ENCODE data around the gene HAX1. TPM values are rescaled to one million over a fixed set of nuclear protein-coding genes. Genes with fewer than 3 reads are reported as not detected.
"Not testable (repeated sequence)": the region's sequence is repeated elsewhere in the genome, so short reads cannot be mapped to it uniquely, and the experiment has no call there.

Gene HAX1
- total and polyA plus RNA-seq, 10 of the 15 experiments (the other 5 are each of a cell fraction or from before 2014, with no cell fraction given) = 95.3 to 288 (median 147) TPM

DNA sequence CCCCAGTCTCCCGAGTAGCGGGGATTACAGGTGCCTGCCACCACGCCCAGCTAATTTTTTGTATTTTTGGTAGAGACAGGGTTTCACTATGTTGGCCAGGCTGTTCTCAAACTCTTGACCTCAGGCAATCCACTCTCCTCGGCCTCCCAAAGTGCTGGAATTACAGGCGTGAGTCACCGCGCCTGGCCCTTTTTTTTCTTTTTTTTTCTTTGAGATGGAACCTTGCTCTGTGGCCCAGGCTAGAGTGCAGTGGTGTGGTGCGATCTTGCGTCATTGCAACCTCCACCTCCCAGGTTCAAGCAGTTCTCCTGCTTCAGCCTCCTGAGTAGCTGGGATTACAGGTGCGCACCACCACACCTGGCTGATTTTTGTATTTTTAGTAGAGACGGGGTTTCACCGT lies 39.3 kb upstream of the HAX1 start:
- H2AFZ ChIP-seq (ENCODE audit: control insufficient read depth, low read depth, low read length); H3K27me3 ChIP-seq (replicated peaks in 1 of 2; ENCODE audit: control insufficient read depth in 2 of 2, insufficient read depth in 2 of 2, low read length in 1 of 2); H3K79me2 ChIP-seq (ENCODE audit: control insufficient read depth, insufficient read depth, low read length); DNase-seq (ENCODE audit: low read depth, low spot score); BruUV-seq (replicated peaks); ATAC-seq; in situ Hi-C loops (cut with MboI); H3K27ac ChIP-seq (ENCODE audit: control insufficient read depth, insufficient read depth); H3K4me3 ChIP-seq; H4K20me1 ChIP-seq (ENCODE audit: control insufficient read depth, insufficient read depth); H3K9me3 ChIP-seq (replicated peaks; ENCODE audit: control insufficient read depth, insufficient read depth, low read length); FAIRE-seq; intact Hi-C loops (cut with micrococcal nuclease; ENCODE audit: unreplicated experiment); H3K4me2 ChIP-seq (ENCODE audit: control insufficient read depth, insufficient read depth); POLR2A ChIA-PET; SMC1A ChIA-PET (ENCODE audit: uncharacterized antibody, unreplicated experiment); H3K4me1 ChIP-seq (ENCODE audit: control insufficient read depth, insufficient read depth, low read length); RAD21 ChIA-PET (ENCODE audit: unreplicated experiment); H3K9ac ChIP-seq (ENCODE audit: control insufficient read depth, insufficient read depth, low read length): not testable (repeated sequence)
- CTCF ChIA-PET = interaction anchor here (0.7 kb wide), 2 partner anchors 32 kb away, joined by 3 to 5 read pairs; no protein-coding TSS in a partner anchor
- H3K36me3 ChIP-seq (ENCODE audit: control insufficient read depth in 2 of 2, insufficient read depth in 2 of 2, low read length in 1 of 2) = peaks cover 12 to 37% of the 10 kb centered on the region in 2 experiments
- WGBS (ENCODE audit: insufficient coverage, insufficient replicate concordance, low lambda C conversion rate, missing lambda C conversion rate) = 97% methylated on average over 12 of the region's 12 CpGs

DNA sequence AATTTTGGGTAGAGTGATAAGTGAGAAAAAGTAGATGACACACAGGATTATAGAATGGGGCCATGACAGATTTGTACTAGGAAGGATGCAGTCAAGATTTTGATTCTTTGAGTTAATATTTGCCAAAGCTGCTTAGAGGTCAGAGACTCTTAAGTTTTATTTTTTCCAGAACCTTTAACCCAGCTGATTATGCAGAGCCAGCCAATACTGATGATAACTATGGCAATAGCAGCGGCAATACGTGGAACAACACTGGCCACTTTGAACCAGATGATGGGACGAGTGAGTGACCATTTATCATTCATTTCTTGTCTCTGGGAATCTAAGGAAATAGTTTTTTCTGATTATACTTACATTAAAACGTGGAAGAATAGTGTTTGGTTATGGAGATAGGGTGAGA lies 35.6 kb upstream of the HAX1 start:
- Histone ChIP-seq H3K4me3 (no peak overlapping the region), H2AFZ (ENCODE audit: control insufficient read depth, low read depth, low read length) (no peak overlapping the region), H3K9ac (ENCODE audit: control insufficient read depth, insufficient read depth, low read length) (no peak overlapping the region), H3K4me1 (ENCODE audit: control insufficient read depth, insufficient read depth, low read length) (no peaks in the 10 kb centered on the region), H3K9me3 (replicated peaks; ENCODE audit: control insufficient read depth, insufficient read depth, low read length) (no peaks in the 10 kb centered on the region), H3K36me3 (ENCODE audit: control insufficient read depth in 2 of 2, insufficient read depth in 2 of 2, low read length in 1 of 2) (peaks cover 12 to 36% of the 10 kb centered on the region in 2 experiments), H4K20me1 (ENCODE audit: control insufficient read depth, insufficient read depth) (0 out of 2 replicates have a peak, but pooled peaks cover 2% of the 10 kb centered on the region), H3K79me2 (ENCODE audit: control insufficient read depth, insufficient read depth, low read length) (peaks cover 10% of the 10 kb centered on the region), H3K4me2 (ENCODE audit: control insufficient read depth, insufficient read depth) (no peak overlapping the region), H3K27ac (ENCODE audit: control insufficient read depth, insufficient read depth) (no peak overlapping the region), H3K27me3 (replicated peaks in 1 of 2; ENCODE audit: control insufficient read depth in 2 of 2, insufficient read depth in 2 of 2, low read length in 1 of 2) (no peaks in the 10 kb centered on the region)
- ChIA-PET RAD21 (ENCODE audit: unreplicated experiment) (no interaction called here), CTCF (no interaction called here), POLR2A (no interaction called here), SMC1A (ENCODE audit: uncharacterized antibody, unreplicated experiment) (no interaction called here)
- no peak for ATAC-seq
- FAIRE-seq = no peak
- BruUV-seq (replicated peaks) = no TSS peak
- intact Hi-C loops (cut with micrococcal nuclease; ENCODE audit: unreplicated experiment) (no loop called here), in situ Hi-C loops (cut with MboI) (no loop called here)
- no peak for TF ChIP-seq SP1 (IDR thresholded peaks at IDR 0.05; ENCODE audit: low read depth, low read length)
- TF ChIP-seq, protein P1, sequence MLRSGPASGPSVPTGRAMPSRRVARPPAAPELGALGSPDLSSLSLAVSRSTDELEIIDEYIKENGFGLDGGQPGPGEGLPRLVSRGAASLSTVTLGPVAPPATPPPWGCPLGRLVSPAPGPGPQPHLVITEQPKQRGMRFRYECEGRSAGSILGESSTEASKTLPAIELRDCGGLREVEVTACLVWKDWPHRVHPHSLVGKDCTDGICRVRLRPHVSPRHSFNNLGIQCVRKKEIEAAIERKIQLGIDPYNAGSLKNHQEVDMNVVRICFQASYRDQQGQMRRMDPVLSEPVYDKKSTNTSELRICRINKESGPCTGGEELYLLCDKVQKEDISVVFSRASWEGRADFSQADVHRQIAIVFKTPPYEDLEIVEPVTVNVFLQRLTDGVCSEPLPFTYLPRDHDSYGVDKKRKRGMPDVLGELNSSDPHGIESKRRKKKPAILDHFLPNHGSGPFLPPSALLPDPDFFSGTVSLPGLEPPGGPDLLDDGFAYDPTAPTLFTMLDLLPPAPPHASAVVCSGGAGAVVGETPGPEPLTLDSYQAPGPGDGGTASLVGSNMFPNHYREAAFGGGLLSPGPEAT (IDR thresholded peaks at IDR 0.05; ENCODE audit: low read depth) = no peak
- no peak for TF ChIP-seq SRF (IDR thresholded peaks at IDR 0.05; ENCODE audit: low read depth in 2 of 2, low read length in 2 of 2)
- no peak for TF ChIP-seq CREB1 (IDR thresholded peaks at IDR 0.05; ENCODE audit: low read depth)
- TF ChIP-seq SMARCA5 (IDR thresholded peaks at IDR 0.05) = no peak
- TF ChIP-seq POLR2AphosphoS5 (IDR thresholded peaks at IDR 0.05; ENCODE audit: low read length) = no peak
- no peak for TF ChIP-seq CBX5 (IDR thresholded peaks at IDR 0.05; ENCODE audit: low read depth)
- WGBS (ENCODE audit: insufficient coverage, insufficient replicate concordance, low lambda C conversion rate, missing lambda C conversion rate) = 91% methylated on average over 4 of the region's 4 CpGs
- DNase-seq (ENCODE audit: low read depth, low spot score) = no peak
